HepG2 (cell line): ENCODE results near the gene CLVS2.

ENCODE experiments used
- GABPA ChIP-seq, 2 experiments: IDR thresholded peaks; 2 replicates each; pipeline ENCODE4 v1.6.1; 2011 to 2016; ENCODE audit warnings: low read depth in 2 of 2, low read length in 1 of 2, missing biosample characterization in 1 of 2, missing genetic modification characterization in 1 of 2
- NPAS2 ChIP-seq: sonication (generic); formaldehyde crosslinking; IDR thresholded peaks from 2 replicates; pipeline ENCODE4 v1.8.0; 2022; ENCODE audit warnings: mild to moderate bottlenecking, missing genetic modification reagents, borderline replicate concordance
- NR3C1 ChIP-seq: sonication (generic); formaldehyde crosslinking; IDR thresholded peaks from 2 replicates; pipeline ENCODE4 v1.4.0; 2020; ENCODE audit warnings: missing genetic modification reagents
- ZFX ChIP-seq: sonication (generic); formaldehyde crosslinking; IDR thresholded peaks from 2 replicates; pipeline ENCODE4 v1.4.0; 2020; ENCODE audit warnings: mild to moderate bottlenecking, low read depth, missing genetic modification reagents, moderate library complexity
- ZNF891 ChIP-seq: sonication (generic); formaldehyde crosslinking; IDR thresholded peaks from 2 replicates; pipeline ENCODE4 v1.5.0; 2020; ENCODE audit warnings: mild to moderate bottlenecking, missing genetic modification reagents

- TF ChIP-seq GABPA (IDR thresholded peaks at IDR 0.05; ENCODE audit: low read depth, low read length) (no peak), GABPA (CRISPR knock-in tag; IDR thresholded peaks at IDR 0.05; ENCODE audit: low read depth) (no peak), ZFX (CRISPR knock-in tag) (no peak), NR3C1 (CRISPR knock-in tag) (no peak), NPAS2 (no peak), ZNF891 (no peak)
Measured at GRCh38 chr6:123117145-123117908, 121.3 kb downstream of the CLVS2 start.
